Eye (tissue), 1 donor: ENCODE results near the gene CFAP157.
A peak's percentile ranks its signal among the peaks of the same experiment; 100 is the strongest.

ENCODE experiments used
- DNase-seq: peaks from one replicate; pipeline ENCODE4 v3.0.0-alpha.2; 2015

CFAP157 gene

DNA sequence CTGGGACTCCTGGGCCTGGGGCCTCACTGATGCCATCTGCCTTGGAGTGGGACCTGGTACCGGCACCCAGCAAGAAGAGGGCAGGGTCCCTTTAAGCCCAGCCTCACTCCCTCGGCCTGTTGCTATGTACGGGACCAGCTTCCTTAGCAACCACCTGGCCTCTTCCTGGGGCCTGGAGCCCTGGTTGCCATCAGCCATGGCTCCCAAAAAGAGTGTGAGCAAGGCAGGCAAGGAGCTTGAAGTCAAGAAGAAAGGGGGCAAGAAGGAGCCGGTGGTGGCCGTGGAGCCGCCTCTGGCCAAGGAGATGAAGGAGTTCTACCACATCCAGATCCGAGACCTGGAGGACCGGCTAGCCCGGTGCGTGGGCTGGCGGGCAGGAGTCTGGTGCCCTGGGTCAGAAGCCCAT is at the start of gene CFAP157:
Gene CFAP157, plus strand, starts transcription at position 153 of the 406 bp plus-strand sequence. Its CDS starts 44 bp downstream, at position 197.
- peak; percentile 43 for DNase-seq

GRCh38 chr9:127658428-127658827 is 48.4 kb upstream of the CFAP157 start:
- DNase-seq, result no peak

DNA sequence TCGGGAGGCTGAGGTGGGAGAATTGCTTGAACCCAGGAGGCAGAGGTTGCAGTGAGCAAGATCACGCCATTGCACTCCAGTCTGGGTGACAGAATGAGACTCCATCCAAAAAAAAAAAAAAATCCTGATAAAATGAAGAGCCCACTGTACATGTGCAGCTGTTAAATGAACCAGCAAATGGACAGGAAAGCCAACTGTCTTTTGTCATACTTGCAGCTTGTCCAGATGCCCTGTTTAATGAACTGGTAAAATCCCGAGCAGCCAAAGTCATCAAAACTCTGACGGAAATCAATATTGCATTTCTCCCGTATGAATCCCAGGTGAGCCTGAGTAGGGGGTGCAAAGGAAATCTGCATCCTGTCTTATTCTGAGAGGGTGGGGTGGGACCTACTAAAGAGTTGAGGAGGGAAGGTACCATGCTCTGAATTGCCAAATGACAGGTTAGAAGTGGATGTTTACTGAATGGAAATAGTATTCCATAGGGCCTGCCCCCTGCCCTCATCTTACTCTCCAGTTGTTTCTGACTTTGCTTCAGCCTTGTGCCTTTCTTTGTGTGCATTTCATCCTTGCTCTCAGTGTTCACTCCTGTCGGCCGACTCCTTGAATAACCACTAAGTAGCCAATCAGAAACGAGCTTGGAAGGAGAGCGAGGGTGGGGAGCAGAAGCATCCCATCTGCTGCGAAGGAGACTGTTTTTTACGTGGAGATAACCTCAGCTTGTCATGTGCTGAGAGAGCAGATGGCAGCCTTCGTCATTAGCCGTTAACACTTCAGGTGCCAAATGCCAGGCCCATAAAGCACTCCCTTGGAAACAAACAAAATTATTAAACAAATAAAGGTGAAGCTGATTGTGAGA is 45.7 kb upstream of the CFAP157 start:
- DNase-seq, result peak; percentile 89

DNA sequence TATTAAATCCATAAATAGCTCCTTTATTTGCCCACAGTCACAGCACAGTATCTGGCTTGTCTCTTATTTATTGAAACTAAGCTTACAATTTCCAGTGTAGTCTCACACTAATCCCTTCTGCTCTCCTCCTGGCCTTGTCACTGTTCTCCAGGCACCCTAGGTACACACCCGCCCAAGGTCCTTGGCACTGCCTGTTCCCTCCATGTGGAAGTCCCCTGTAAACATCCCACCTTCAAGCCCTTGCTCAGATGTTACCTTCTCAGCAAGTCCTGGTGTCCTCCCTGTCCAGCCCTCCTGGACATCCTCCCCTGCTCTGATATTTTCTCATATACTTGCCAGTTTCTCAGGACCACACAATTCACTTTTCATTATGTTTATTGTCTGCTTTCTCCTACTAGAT is 44.2 kb upstream of the CFAP157 start:
- no peak for DNase-seq

DNA sequence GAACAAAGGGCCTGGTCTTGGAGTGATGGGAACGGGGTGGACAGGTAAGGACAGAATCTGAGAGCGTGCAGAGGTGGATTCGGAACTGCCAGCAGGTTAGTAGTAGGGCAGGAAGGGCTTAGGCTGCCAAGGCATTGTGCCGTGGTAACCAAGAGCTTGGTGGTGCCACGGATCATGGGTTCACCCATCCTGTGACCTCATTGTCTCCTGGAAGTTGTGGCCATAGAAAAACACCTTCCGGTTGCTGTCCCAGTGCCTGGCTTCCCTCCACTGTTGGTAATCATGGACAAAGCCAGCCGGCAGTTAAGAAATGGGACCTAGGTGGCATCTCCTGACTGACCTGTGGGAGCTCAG is 42.5 kb upstream of the CFAP157 start:
- no peak for DNase-seq

GRCh38 chr9:127664678-127665507 is 41.9 kb upstream of the CFAP157 start:
- DNase-seq, result peak; percentile 89

DNA sequence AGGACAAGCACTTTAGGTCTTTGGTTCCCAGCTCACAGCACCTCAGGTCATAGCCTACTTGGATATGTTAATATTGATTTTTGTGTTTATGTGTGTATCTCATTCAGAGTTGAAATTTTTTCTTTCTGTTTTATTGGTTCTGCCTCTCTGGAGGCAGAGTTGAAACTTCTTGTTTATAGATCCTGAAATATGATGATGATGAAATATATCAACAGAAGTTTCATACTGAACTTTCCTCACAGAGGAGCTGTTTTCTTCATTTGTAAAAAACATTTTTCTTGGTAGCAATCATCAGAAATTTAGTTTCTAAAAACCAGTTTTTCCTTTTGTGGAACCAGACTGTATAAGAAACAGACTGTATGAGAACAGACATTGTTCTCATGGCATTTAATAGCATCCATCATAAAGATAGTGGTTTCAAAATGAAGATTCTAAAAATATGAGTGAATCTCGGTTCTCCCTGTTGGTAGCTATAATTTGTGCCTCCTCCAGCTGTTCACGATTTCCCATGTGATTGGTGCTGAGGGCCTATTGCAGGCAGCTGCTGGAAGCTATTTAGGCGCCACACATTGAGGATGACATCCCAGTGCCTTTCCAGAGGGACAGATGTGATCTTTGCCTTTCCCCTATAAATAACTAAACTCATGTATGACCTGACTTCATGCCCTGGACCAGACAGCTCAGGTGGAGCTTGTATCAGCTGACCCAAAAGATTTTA is 39.5 kb upstream of the CFAP157 start:
- DNase-seq, result peak; percentile 19

DNA sequence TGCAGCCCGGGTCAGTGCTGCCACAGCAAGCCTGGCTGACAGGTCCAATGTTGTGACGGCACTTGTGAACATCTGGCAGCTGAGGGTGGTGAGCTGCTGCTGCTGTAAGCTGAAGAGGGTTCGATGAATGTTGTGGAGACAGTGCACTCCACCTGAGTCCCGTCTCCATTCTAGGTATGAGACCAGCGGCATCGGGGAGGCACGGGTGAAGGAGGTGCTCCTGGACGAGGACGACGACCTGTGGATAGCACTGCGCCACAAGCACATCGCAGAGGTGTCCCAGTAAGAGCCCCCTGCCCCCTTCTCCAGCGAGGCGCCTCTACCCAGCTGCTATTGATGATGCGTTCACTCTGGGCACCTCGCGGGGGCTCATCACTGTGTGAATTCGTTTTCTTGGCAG is 38.9 kb upstream of the CFAP157 start:
- no peak for DNase-seq

DNA sequence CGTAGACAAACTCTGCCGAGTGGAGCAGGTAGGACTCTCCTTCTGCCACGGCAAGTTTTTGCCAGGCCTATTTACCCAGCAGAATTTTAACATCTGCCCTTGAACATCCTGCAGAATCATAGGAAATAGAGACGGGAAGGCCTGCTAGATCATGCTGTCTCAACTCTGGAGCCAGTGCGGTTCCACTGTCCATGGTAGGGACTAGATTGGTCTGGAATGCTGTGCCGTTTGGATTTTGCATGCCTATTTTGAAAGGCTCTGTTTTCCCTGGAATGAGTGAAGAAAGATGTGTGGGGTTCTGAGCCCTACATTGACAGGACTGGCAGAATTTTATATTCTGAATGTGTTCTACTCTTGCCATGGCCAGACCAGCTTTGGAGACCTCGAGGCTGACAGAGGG is 33.6 kb upstream of the CFAP157 start:
- DNase-seq, result no peak

DNA sequence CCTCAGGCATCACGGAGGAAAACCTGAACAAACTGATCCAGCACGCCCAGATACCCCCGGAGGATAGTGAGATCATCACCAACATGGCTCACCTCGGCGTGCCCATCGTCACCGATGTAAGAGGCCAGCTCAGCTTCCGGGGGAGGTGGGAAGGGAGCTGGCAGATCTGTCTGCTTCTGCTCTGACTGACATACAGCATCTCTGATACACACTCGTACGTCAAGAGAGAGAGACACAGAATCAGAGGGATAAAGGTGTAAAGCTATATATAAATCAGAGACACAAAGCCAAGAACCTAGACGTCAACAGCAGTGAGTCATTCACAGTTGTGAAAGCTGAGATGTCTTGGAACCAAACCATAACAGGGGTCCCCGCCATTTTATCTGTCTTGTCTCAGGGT is 30.1 kb upstream of the CFAP157 start:
- DNase-seq, result no peak

- no peak for DNase-seq
These were observed 27.3 kb upstream of the CFAP157 start for GRCh38 chr9:127679506-127679905.

- DNase-seq, result no peak
These were observed 26.6 kb upstream of the CFAP157 start for GRCh38 chr9:127680226-127680625.

- DNase-seq, result no peak
These were observed 25.9 kb upstream of the CFAP157 start for GRCh38 chr9:127680846-127681245.

DNA sequence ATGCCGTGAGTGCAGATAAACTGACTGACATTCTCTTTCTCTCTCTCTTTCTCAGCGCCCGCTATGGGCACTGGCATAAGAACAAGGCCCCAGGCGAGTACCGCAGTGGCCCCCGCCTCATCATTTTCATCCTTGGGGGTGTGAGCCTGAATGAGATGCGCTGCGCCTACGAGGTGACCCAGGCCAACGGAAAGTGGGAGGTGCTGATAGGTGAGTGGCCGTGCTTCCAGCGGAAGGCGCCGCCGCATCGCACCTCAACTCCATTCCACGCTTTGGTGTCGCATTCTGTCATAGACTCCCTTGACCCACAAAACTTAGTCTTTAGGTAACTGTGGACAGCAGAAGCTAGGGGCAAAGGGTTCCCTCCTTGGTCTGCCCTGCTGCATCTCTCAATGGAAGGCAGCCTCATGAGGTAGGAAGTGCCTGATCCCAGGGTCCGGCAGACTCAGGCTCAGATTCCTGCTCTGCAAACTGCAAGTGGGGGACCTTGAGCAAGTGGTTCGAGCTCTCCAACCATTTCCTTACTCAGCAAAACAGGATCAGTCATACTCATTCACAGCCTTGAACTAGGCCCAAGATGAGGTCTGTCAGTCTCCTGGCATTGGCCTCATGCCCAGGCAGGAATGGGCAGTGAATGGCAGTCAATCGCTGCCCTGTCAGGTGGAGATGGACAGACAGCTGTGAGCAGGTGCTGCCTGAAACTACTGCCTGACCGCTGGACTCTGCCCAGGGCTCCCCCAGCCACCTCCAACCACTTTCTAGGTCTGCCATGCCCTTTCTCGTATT is 24.2 kb upstream of the CFAP157 start:
- DNase-seq, result no peak

DNA sequence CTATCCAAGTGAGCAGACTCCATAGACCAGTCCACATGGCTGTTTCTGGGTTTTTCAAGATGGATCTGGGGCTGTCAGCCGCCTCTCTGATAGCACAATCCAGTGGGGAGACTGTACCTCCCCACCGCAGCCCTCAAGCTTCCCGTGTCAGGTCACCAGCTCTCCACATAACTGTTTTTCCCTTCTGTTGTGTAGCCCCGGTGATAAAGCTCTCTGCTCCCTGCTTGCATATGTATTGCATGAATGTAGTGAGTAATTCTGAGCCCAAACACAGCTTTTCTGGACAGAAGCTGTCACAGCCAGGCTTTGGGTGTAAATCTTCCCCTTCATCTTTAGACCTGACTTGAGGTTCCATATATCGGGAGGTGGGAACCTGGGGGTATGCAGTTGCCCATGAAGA is 23.1 kb upstream of the CFAP157 start:
- no peak for DNase-seq

DNA sequence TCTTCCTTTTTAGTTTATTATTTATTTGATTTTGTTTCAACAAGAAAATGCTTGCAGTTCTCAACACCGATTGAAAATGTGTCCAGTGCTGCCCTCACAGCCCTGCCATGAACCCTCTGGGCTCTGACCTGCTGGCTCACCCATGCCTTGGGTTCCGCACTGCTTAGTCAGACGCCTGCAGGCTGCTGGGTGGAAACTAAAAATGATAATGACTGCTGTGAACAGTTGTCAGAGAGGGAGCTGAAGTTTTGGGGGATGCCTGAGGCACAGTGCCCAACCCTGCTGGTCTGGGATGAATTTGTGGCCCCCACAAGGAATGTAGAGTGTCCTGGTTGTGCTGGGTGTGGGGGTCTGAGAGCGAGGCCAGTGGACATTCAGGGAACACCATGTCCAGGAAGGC is 22.2 kb upstream of the CFAP157 start:
- DNase-seq, result no peak

DNA sequence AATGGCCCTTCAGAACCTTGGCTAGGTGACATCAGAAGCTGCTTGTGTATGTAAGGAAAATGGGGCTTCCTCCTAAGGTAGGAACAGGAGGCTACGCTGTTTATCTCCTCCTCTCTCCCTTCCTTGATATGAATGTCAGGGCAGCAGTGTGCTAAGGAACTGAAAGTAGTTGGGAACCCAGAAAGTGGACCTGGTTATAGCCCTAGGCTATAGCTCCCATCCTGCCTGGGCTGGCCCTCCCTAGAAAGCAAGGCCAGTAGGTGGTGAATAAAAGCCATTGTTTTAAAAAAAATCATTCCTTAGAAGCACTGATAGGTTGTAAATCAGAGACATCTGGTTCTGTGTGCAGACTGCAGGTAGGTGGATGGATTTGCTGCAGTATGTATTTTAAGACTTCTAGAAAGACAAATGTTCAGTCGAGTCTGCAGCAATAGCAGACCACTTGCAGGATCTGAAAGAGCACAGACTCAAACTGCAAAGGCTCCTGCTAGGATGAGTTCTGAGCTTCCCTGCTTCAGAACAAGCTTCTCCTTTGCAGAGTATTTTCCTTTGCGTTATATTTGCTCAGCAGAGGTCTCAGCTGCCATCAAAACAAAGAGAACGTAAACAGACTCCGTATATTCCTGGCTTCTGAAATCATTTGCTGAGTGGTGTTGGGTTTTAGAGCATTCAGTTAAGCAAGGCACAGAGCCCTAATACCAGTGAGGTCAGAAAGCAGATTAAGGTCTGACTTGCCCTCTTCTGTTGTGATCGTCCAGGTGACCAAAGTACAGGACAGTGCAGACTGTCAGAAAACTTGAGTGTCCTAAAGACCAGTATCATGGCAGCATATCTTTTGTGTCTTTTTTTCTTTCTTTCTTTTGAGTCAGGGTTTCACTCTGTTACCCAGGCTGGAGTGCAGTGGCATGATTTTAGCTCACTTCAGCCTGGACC is 20.1 kb upstream of the CFAP157 start:
- no peak for DNase-seq

GRCh38 chr9:127689329-127690000 is 17.3 kb upstream of the CFAP157 start:
- no peak for DNase-seq

GRCh38 chr9:127690735-127691134 is 16.1 kb upstream of the CFAP157 start:
- no peak for DNase-seq

DNA sequence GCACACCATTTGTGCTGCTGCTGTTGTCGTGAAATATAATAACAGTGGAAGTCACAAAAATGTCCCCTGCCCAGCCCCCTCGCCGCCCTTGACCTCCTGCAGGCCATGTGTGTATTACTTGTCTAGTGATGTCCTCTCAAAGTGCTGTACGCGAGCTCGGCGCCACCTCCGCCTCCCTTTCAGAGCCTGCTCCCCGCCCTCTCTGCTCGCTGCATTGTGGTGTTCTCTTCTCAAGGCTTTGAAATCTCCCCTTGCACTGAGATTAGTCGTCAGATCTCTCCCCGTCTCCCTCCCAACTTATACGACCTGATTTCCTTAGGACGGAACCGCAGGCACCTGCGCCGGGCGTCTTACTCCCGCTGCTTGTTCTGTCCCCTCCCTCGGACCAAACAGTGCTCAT is 14.7 kb upstream of the CFAP157 start:
- no peak for DNase-seq

- DNase-seq, result no peak
These were observed 13.6 kb upstream of the CFAP157 start for GRCh38 chr9:127693143-127693542.
